Caco-2 (cell line): Measurements from ENCODE around the gene ITPKC. TPM values are rescaled to one million over a fixed set of nuclear protein-coding genes. Genes with fewer than 3 reads are reported as not detected.

Experiments
- BruUV-seq: library from RNA; stranded (reverse); fragments of 400-500 nt; replicated peaks from 2 replicates; lab custom pipeline; 2021; lab: Mats Ljungman, UMichigan
- CTCF ChIA-PET: fragments of 300-600 bp; sonication (Branson Sonifier 250); formaldehyde crosslinking; loops from one replicate; lab custom pipeline; 2022; ENCODE audit warnings: antibody characterized with exemption; lab: Charles Lee
- POLR2A ChIA-PET: fragments of 300-600 bp; sonication (Branson Sonifier 250); formaldehyde crosslinking; loops from one replicate; lab custom pipeline; 2022; ENCODE audit warnings: antibody characterized with exemption; lab: Charles Lee
- DNase-seq, 2 experiments: peaks; one replicate each; pipeline versions ENCODE4 v3.0.0 to v3.0.0-alpha.2; 2020 to 2022
- H3K27me3 ChIP-seq: replicated peaks from 2 replicates; pipeline ENCODE4 v1.6.0; 2011; ENCODE audit warnings: low read length; ENCODE audit not compliant: control insufficient read depth, insufficient read depth
- H3K36me3 ChIP-seq: 2 replicates; pipeline ENCODE4 v1.5.1; 2011; ENCODE audit warnings: low read length; ENCODE audit not compliant: control insufficient read depth, insufficient read depth
- H3K4me1 ChIP-seq: fragments of 250-450 bp; sonication (Bioruptor Pico); 2 replicates; pipeline ENCODE4 v1.5.1; 2020; ENCODE audit warnings: mild to moderate bottlenecking
- H3K4me3 ChIP-seq: 2 replicates; pipeline ENCODE4 v1.5.1; 2011; ENCODE audit warnings: low read depth, mild to moderate bottlenecking, control low read depth, low read length
- H3K9me3 ChIP-seq: fragments of 250-450 bp; sonication (Bioruptor Pico); 2 replicates; pipeline ENCODE4 v1.5.1; 2020; ENCODE audit warnings: mild to moderate bottlenecking, moderate library complexity
- H3K27ac Mint-ChIP-seq: one replicate; pipeline ENCODE4 v1.8.0; 2022; ENCODE audit warnings: mixed read lengths; ENCODE audit not compliant: unreplicated experiment
- H3K27me3 Mint-ChIP-seq: one replicate; pipeline ENCODE4 v1.8.0; 2022; ENCODE audit warnings: mixed read lengths; ENCODE audit not compliant: insufficient read depth, unreplicated experiment
- H3K36me3 Mint-ChIP-seq: one replicate; pipeline ENCODE4 v1.8.0; 2022; ENCODE audit warnings: mild to moderate bottlenecking, mixed read lengths; ENCODE audit not compliant: insufficient read depth, unreplicated experiment
- H3K4me1 Mint-ChIP-seq: one replicate; pipeline ENCODE4 v1.8.0; 2022; ENCODE audit warnings: low read depth, mixed read lengths; ENCODE audit not compliant: unreplicated experiment
- H3K4me3 Mint-ChIP-seq: one replicate; pipeline ENCODE4 v1.8.0; 2022; ENCODE audit warnings: mild to moderate bottlenecking, moderate library complexity, mixed read lengths; ENCODE audit not compliant: unreplicated experiment
- H3K9me3 Mint-ChIP-seq: one replicate; pipeline ENCODE4 v1.8.0; 2022; ENCODE audit warnings: mixed read lengths; ENCODE audit not compliant: unreplicated experiment
- CTCF ChIP-seq, 2 experiments: fragments of 200-600 bp in 1 of 2; IDR thresholded peaks; 1 replicate in 1 of 2; 2 replicates in 1 of 2; pipeline versions ENCODE4 v1.5.1 to v1.8.0; 2011 to 2022; ENCODE audit warnings: antibody characterized with exemption in 1 of 2, control low read depth in 1 of 2, inconsistent platforms in 1 of 2, low read depth in 1 of 2, low read length in 1 of 2, mild to moderate bottlenecking in 1 of 2, moderate library complexity in 1 of 2; ENCODE audit not compliant: insufficient read depth in 1 of 2, severe bottlenecking in 1 of 2, unreplicated experiment in 1 of 2
- intact Hi-C: fragments of 100-400 bp; cut with micrococcal nuclease; formaldehyde crosslinking; loops from one replicate; pipeline ENCODE4 v1.10.0; 2022; ENCODE audit not compliant: unreplicated experiment
- total RNA-seq: library from RNA; stranded (reverse); gene quantifications from 2 replicates; pipeline ENCODE4 v1.2.3, GENCODE V29; 2022

The ITPKC gene
- total RNA-seq, 1 experiment from 2014 or later: 31.2 TPM

DNA sequence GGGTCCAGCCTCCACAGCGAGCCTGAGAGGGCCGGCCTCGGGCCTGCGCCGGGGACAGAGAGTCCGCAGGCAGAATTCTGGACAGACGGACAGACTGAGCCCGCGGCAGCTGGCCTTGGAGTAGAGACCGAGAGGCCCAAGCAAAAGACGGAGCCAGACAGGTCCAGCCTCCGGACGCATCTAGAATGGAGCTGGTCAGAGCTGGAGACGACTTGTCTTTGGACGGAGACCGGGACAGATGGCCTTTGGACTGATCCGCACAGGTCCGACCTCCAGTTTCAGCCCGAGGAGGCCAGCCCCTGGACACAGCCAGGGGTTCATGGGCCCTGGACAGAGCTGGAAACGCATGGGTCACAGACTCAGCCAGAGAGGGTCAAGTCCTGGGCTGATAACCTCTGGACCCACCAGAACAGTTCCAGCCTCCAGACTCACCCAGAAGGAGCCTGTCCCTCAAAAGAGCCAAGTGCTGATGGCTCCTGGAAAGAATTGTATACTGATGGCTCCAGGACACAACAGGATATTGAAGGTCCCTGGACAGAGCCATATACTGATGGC lies 490 bp downstream of the ITPKC start:
- no peaks in the 10 kb centered on the region for H3K27me3 Mint-ChIP-seq
- no peaks in the 10 kb centered on the region for H3K9me3 Mint-ChIP-seq
- Histone ChIP-seq H3K4me3 (peak overlapping the region; percentile 71), H3K36me3 (peaks cover 4% of the 10 kb centered on the region), H3K4me1 (peaks cover 6% of the 10 kb centered on the region; the same call in 1 of the 2 replicates), H3K27me3 (no peaks in the 10 kb centered on the region), H3K9me3 (no peaks in the 10 kb centered on the region)
- POLR2A ChIA-PET: interaction anchor here (0.6 to 2.4 kb wide), 16 partner anchors 8 to 509 kb away, joined by 3 to 33 read pairs (median 4); partner anchors contain the start of genes ACTMAP, EGLN2, NUMBL and RAB4B
- CTCF ChIA-PET: interaction anchor here (0.5 to 1.4 kb wide), 3 partner anchors 16 to 54 kb away, joined by 3 to 4 read pairs (median 3); no protein-coding TSS in a partner anchor
- H3K4me1 Mint-ChIP-seq: peaks cover 18% of the 10 kb centered on the region
- peaks cover 73% of the 10 kb centered on the region for H3K36me3 Mint-ChIP-seq
- peak in 1 of 2 experiments; percentile 66 for DNase-seq
- BruUV-seq: TSS peak; percentile 34
- no peak for TF ChIP-seq CTCF (IDR thresholded peaks at IDR 0.05; ENCODE audit: insufficient read depth in 1 of 2, low read depth in 1 of 2, low read length in 1 of 2, severe bottlenecking in 1 of 2, unreplicated experiment in 1 of 2)
- H3K4me3 Mint-ChIP-seq: peak overlapping the region; percentile 84
- peak overlapping the region; percentile 93 for H3K27ac Mint-ChIP-seq
- intact Hi-C loops: loop anchor here (2.0 kb wide), 1 partner anchor 81 kb away; the partner anchor contains the start of gene EGLN2

GRCh38 chr19:40717880-40718773 lies 1.2 kb downstream of the ITPKC start:
- Histone ChIP-seq H3K36me3 (peaks cover 4% of the 10 kb centered on the region; the same call in 1 of the 2 replicates), H3K4me3 (peak overlapping the region; percentile 71), H3K27me3 (no peaks in the 10 kb centered on the region), H3K9me3 (no peaks in the 10 kb centered on the region), H3K4me1 (peaks cover 6% of the 10 kb centered on the region; the same call in 1 of the 2 replicates)
- intact Hi-C loops: loop anchor here (2.0 kb wide), 2 partner anchors 81 to 545 kb away; partner anchors contain the start of gene EGLN2
- POLR2A ChIA-PET: interaction anchor here (0.6 to 2.4 kb wide), 14 partner anchors 10 to 81 kb away, joined by 3 to 33 read pairs (median 5); partner anchors contain the start of genes ACTMAP, EGLN2, NUMBL and RAB4B
- Mint-ChIP-seq H3K27me3 (no peaks in the 10 kb centered on the region), H3K9me3 (no peaks in the 10 kb centered on the region), H3K36me3 (peaks cover 73% of the 10 kb centered on the region), H3K4me3 (peak overlapping the region; percentile 84), H3K4me1 (peaks cover 18% of the 10 kb centered on the region), H3K27ac (peak overlapping the region; percentile 93)
- TF ChIP-seq CTCF (IDR thresholded peaks at IDR 0.05; ENCODE audit: insufficient read depth in 1 of 2, low read depth in 1 of 2, low read length in 1 of 2, severe bottlenecking in 1 of 2, unreplicated experiment in 1 of 2): no peak
- DNase-seq: peak; percentile 52 to 55
- CTCF ChIA-PET: interaction anchor here (0.6 to 1.4 kb wide), 2 partner anchors 15 to 24 kb away, joined by 3 read pairs; no protein-coding TSS in a partner anchor
- BruUV-seq: TSS peak; percentile 9
